Panc1 (cell line): ENCODE results near the gene NTM. TPM values are rescaled to one million over a fixed set of nuclear protein-coding genes. Genes with fewer than 3 reads are reported as not detected.

Experiments
- ATAC-seq: fragments of 200-7000 bp; cut with Tn5 transposase; 2 replicates; pipeline ENCODE4 v1.9.1; 2020; ENCODE audit warnings: mild to moderate bottlenecking, moderate library complexity
- BruUV-seq: library from RNA; stranded (reverse); fragments of 400-500 nt; replicated peaks from 2 replicates; lab custom pipeline; 2021; lab: Mats Ljungman, UMichigan
- CTCF ChIA-PET: fragments of 300-600 bp; sonication (Branson Sonifier 250); formaldehyde crosslinking; loops from one replicate; lab custom pipeline; 2022; ENCODE audit warnings: antibody characterized with exemption; lab: Charles Lee
- POLR2A ChIA-PET: fragments of 300-600 bp; sonication (Branson Sonifier 250); formaldehyde crosslinking; loops from one replicate; lab custom pipeline; 2022; ENCODE audit warnings: antibody characterized with exemption; lab: Charles Lee
- DNase-seq: peaks from one replicate; pipeline ENCODE4 v3.0.0-alpha.2; 2010; ENCODE audit warnings: low read depth, low spot score
- H3K27ac ChIP-seq: 2 replicates; pipeline ENCODE4 v1.5.1; 2011; ENCODE audit warnings: mild to moderate bottlenecking, low read length, inconsistent platforms
- H3K27me3 ChIP-seq: fragments of 200-500 bp; sonication (Bioruptor generic); 2 replicates; pipeline ENCODE4 v1.6.0; 2014; ENCODE audit warnings: low read length, inconsistent platforms; ENCODE audit not compliant: control insufficient read depth, insufficient read depth
- H3K36me3 ChIP-seq: fragments of 200-500 bp; sonication (Bioruptor generic); 2 replicates; pipeline ENCODE4 v1.5.1; 2014; ENCODE audit warnings: inconsistent platforms, mild to moderate bottlenecking, low read length, moderate library complexity; ENCODE audit not compliant: control insufficient read depth, insufficient read depth
- H3K4me1 ChIP-seq: 2 replicates; pipeline ENCODE4 v1.5.1; 2011; ENCODE audit warnings: inconsistent platforms, mild to moderate bottlenecking, low read length, moderate library complexity; ENCODE audit not compliant: control insufficient read depth, insufficient read depth
- H3K4me3 ChIP-seq, 2 experiments: 2 replicates each; pipeline ENCODE4 v1.5.1; 2011 to 2012; ENCODE audit warnings: low read depth in 2 of 2, low read length in 2 of 2, mild to moderate bottlenecking in 2 of 2, inconsistent platforms in 1 of 2, moderate library complexity in 1 of 2
- H3K9me3 ChIP-seq: fragments of 200-500 bp; sonication (Bioruptor generic); 2 replicates; pipeline ENCODE4 v1.5.1; 2014; ENCODE audit warnings: low read depth, mild to moderate bottlenecking, inconsistent platforms, low read length, moderate library complexity; ENCODE audit not compliant: control insufficient read depth, insufficient read depth
- POLR2AphosphoS5 ChIP-seq: IDR thresholded peaks from 2 replicates; pipeline ENCODE4 v1.6.1; 2012; ENCODE audit warnings: mild to moderate bottlenecking, low read depth, low read length, moderate library complexity
- SIN3A ChIP-seq: IDR thresholded peaks from 2 replicates; pipeline ENCODE4 v1.6.1; 2012; ENCODE audit warnings: low read depth, mild to moderate bottlenecking, low read length, moderate library complexity, borderline replicate concordance; ENCODE audit not compliant: insufficient read depth
- TCF7L2 ChIP-seq: IDR thresholded peaks from 2 replicates; pipeline ENCODE4 v1.6.1; 2011; ENCODE audit warnings: mild to moderate bottlenecking, low read depth, low read length, inconsistent platforms
- in situ Hi-C: cut with HindIII; loops from 2 replicates; pipeline ENCODE4 v1.10.0; 2016; ENCODE audit warnings: low sequenced_read_pairs, low pct_unique_long_range_greater_than_20kb
- intact Hi-C: fragments of 100-400 bp; cut with micrococcal nuclease; formaldehyde crosslinking; loops from one replicate; pipeline ENCODE4 v1.10.0; 2022; ENCODE audit not compliant: unreplicated experiment
- total RNA-seq: library from RNA; stranded (reverse); gene quantifications from one replicate; pipeline ENCODE4 v1.2.1, GENCODE V29; 2021; ENCODE audit not compliant: unreplicated experiment
- TF ChIP-seq, protein P1 (sequence below), 2 experiments: IDR thresholded peaks; 2 replicates each; pipeline ENCODE4 v1.6.1; 2011 to 2012; ENCODE audit warnings: low read depth in 2 of 2, control low read depth in 1 of 2, low read length in 1 of 2, mild to moderate bottlenecking in 1 of 2, moderate library complexity in 1 of 2; ENCODE audit not compliant: insufficient read depth in 1 of 2
- TF ChIP-seq, protein P2 (sequence below): fragments of 450-650 bp; IDR thresholded peaks from 2 replicates; pipeline ENCODE4 v1.5.1; 2017; ENCODE audit warnings: mild to moderate bottlenecking

NTM gene
- total RNA-seq, 1 experiment from 2014 or later = 0.10 TPM

DNA sequence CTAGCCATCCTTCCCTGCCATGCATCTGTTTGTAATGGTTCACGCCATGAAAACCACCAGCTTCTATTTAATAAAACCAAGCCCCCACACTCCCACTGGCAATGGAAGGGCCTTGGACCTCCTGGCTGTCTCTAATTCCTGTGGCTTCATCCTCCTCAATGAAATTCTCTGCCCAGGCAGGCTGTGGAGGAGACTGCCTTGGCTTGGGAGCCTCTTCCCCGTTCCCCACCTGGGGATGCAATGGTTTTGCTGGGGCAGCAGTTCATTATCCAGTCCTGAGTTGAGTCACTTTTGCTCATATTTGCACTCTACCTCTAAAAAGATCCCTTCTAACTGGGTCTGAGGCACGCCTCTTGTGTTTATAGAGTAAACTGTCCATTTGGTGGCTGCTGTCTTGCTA, 515.8 kb downstream of the NTM start:
- Histone ChIP-seq H3K4me3 (no peak overlapping the region), H3K27me3 (no peaks in the 10 kb centered on the region), H3K9me3 (no peaks in the 10 kb centered on the region), H3K4me1 (no peaks in the 10 kb centered on the region), H3K36me3 (no peaks in the 10 kb centered on the region), H3K27ac (no peak overlapping the region)
- ATAC-seq (no peak), DNase-seq (no peak)
- BruUV-seq = no TSS peak
- POLR2A ChIA-PET = no interaction called here
- no peak for TF ChIP-seq SIN3A
- TF ChIP-seq TCF7L2 = no peak
- TF ChIP-seq, protein P1, sequence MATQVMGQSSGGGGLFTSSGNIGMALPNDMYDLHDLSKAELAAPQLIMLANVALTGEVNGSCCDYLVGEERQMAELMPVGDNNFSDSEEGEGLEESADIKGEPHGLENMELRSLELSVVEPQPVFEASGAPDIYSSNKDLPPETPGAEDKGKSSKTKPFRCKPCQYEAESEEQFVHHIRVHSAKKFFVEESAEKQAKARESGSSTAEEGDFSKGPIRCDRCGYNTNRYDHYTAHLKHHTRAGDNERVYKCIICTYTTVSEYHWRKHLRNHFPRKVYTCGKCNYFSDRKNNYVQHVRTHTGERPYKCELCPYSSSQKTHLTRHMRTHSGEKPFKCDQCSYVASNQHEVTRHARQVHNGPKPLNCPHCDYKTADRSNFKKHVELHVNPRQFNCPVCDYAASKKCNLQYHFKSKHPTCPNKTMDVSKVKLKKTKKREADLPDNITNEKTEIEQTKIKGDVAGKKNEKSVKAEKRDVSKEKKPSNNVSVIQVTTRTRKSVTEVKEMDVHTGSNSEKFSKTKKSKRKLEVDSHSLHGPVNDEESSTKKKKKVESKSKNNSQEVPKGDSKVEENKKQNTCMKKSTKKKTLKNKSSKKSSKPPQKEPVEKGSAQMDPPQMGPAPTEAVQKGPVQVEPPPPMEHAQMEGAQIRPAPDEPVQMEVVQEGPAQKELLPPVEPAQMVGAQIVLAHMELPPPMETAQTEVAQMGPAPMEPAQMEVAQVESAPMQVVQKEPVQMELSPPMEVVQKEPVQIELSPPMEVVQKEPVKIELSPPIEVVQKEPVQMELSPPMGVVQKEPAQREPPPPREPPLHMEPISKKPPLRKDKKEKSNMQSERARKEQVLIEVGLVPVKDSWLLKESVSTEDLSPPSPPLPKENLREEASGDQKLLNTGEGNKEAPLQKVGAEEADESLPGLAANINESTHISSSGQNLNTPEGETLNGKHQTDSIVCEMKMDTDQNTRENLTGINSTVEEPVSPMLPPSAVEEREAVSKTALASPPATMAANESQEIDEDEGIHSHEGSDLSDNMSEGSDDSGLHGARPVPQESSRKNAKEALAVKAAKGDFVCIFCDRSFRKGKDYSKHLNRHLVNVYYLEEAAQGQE (IDR thresholded peaks at IDR 0.05; ENCODE audit: insufficient read depth in 1 of 2, low read depth in 2 of 2, low read length in 1 of 2) = no peak
- TF ChIP-seq POLR2AphosphoS5 = no peak
- TF ChIP-seq, protein P2, sequence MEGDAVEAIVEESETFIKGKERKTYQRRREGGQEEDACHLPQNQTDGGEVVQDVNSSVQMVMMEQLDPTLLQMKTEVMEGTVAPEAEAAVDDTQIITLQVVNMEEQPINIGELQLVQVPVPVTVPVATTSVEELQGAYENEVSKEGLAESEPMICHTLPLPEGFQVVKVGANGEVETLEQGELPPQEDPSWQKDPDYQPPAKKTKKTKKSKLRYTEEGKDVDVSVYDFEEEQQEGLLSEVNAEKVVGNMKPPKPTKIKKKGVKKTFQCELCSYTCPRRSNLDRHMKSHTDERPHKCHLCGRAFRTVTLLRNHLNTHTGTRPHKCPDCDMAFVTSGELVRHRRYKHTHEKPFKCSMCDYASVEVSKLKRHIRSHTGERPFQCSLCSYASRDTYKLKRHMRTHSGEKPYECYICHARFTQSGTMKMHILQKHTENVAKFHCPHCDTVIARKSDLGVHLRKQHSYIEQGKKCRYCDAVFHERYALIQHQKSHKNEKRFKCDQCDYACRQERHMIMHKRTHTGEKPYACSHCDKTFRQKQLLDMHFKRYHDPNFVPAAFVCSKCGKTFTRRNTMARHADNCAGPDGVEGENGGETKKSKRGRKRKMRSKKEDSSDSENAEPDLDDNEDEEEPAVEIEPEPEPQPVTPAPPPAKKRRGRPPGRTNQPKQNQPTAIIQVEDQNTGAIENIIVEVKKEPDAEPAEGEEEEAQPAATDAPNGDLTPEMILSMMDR = no peak
- in situ Hi-C loops (no loop called here), intact Hi-C loops (no loop called here)
- CTCF ChIA-PET = no interaction called here

DNA sequence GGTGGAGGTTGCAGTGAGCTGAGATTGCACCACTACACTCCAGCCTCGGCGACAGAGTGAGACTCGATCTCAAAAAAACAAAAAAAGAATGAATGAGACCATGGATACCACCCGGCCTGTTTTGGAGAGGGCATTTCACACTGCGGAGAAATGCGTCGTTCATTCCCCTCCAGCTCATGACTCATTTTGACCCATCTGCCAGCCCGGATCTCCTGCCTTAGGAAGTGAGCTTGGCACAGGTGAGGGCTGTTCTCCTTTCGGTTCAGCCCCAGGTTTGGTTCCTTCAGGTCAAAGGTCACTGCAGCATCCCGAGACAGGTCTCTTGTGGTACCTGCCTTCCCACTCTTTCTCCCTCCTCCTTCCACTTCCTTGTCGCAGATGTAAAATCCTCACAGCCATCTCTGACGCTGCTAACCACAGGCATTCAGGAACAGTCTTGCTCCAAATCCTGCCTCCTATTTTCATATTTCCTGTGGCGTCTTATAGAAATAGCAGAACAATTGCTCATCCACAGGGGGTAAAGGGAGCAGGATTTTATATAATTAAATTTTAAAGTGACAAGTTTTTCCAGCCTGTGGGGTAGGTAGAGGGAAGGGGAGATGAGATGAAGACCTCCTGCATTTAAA, 517.9 kb downstream of the NTM start:
- TF ChIP-seq TCF7L2 (no peak), SIN3A (no peak), POLR2AphosphoS5 (no peak)
- TF ChIP-seq, protein P2 = no peak
- TF ChIP-seq, protein P1 (IDR thresholded peaks at IDR 0.05; ENCODE audit: insufficient read depth in 1 of 2, low read depth in 2 of 2, low read length in 1 of 2) = no peak
- H3K9me3 ChIP-seq = no peaks in the 10 kb centered on the region
- no peak overlapping the region for H3K27ac ChIP-seq
- ATAC-seq (no peak), DNase-seq (no peak)
- no peaks in the 10 kb centered on the region for H3K4me1 ChIP-seq
- in situ Hi-C loops (no loop called here), intact Hi-C loops (no loop called here)
- H3K36me3 ChIP-seq = no peaks in the 10 kb centered on the region
- no TSS peak for BruUV-seq
- CTCF ChIA-PET = no interaction called here
- POLR2A ChIA-PET = no interaction called here
- H3K27me3 ChIP-seq = no peaks in the 10 kb centered on the region
- H3K4me3 ChIP-seq = no peak overlapping the region
